ENCODE results near the gene PRDM13.
"Not testable (repeated sequence)": the region's sequence is repeated elsewhere in the genome, so short reads cannot be mapped to it uniquely, and the experiment has no call there.

PRDM13 gene

DNA sequence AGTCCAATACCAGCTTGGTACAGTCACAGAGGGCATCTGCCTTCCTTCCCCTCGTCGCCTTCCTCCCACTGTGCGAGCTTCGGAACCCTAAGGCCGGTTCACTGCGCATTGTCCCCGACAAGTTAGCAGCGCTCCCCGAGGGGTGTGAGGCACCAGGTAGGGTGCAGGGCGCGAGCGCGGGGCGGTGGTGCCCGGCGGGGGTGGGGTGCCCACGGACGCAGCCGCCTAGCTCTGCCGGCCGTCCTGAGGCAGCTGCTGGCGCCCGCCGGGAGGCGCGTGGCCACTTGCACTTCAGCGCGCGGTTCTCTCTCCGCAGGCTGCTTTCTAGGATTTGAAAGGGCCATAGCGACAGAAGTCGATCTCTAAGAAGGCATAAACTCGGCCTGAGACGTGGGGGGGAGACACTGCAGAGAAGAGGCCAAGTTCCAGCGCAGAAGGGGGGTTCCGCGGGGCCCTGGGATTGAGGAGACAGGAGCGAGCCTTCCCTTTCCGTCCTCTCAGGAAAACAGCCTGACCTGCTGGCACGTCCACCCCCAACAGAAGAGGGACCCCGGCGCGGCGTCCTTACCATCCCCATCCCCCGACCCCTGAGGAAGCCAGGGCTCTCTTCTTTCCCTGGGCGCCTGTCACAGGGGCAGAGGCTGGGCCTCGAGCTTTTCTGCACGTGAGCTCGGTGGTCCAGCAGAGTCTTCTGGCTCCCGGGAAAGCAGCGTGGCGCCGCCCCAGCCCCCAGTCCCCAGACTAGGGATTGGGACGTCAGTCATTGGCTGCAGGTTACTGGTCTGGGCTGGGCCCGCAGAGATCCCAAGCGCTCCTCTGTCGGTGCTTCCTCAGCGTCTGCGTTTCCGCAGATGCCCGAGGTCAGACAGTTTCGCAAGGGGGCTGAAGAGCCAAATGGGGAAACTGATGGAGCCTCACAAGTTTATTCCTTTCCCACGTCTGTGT is 15.6 kb upstream of the PRDM13 start:
- no peak for DNase-seq (ENCODE audit: insufficient read length, low spot score)
- TF ChIP-seq CTCF (IDR thresholded peaks at IDR 0.05; ENCODE audit: insufficient read depth, missing control alignments), result no peak
- FAIRE-seq, result no peak

DNA sequence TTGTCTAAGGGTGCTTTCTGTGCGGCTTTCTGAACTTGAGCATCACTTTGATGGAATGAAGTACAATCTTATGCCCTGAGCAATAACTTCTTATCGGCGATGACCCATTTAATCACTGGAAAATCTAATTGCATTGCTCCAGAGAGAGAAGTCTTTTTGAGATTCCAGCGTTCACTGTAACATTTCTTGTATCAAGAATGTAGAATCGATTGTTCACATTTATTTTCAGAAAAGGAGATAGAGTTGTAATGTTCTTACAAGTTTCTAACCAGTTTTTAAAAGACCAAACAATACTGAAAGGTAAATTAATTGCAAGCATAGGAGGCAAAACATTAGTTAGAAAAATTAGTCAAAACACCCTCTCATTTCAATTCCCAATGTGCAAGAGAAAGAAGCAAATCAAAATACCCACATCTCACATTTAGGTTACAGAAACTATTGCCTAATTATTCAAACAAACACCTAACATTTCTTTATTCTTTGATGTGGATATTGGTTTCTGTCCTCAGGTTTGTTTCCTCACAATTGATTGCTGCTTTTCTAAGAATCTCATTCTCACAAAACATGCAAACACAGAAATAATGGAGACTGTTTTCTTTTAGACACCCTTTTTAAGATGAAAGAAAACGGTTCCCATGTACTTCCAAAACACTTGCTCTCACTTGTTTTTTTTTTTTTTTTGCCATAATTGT is 14.8 kb upstream of the PRDM13 start:
- DNase-seq (ENCODE audit: insufficient read length, low spot score) (no peak), FAIRE-seq (no peak)
- TF ChIP-seq CTCF (IDR thresholded peaks at IDR 0.05; ENCODE audit: insufficient read depth, missing control alignments), result no peak

DNA sequence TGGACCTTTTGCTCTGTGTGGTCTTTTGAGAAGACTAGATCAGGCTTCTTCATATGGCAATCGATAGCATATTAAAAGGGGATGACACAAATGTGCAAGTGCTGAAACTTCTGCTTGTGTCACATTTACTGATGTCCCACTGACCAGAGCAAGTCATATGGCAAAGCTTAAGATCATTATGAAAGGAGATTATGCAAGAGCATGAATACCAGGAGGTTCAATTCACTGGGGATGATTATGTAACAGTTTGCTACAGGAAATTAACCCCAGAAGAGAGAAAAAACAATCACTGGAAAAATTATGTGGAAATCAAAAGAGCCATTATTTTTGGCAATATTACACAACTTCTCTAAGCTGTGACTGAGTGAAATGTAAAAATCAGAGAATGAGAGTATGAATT is 13.7 kb upstream of the PRDM13 start:
- FAIRE-seq (peak; percentile 53), DNase-seq (ENCODE audit: insufficient read length, low spot score) (no peak)
- no peak for TF ChIP-seq CTCF (IDR thresholded peaks at IDR 0.05; ENCODE audit: insufficient read depth, missing control alignments)

- not testable (repeated sequence) for FAIRE-seq; DNase-seq (ENCODE audit: insufficient read length, low spot score)
Measured at GRCh38 chr6:99594696-99595095, 11.9 kb upstream of the PRDM13 start.

DNA sequence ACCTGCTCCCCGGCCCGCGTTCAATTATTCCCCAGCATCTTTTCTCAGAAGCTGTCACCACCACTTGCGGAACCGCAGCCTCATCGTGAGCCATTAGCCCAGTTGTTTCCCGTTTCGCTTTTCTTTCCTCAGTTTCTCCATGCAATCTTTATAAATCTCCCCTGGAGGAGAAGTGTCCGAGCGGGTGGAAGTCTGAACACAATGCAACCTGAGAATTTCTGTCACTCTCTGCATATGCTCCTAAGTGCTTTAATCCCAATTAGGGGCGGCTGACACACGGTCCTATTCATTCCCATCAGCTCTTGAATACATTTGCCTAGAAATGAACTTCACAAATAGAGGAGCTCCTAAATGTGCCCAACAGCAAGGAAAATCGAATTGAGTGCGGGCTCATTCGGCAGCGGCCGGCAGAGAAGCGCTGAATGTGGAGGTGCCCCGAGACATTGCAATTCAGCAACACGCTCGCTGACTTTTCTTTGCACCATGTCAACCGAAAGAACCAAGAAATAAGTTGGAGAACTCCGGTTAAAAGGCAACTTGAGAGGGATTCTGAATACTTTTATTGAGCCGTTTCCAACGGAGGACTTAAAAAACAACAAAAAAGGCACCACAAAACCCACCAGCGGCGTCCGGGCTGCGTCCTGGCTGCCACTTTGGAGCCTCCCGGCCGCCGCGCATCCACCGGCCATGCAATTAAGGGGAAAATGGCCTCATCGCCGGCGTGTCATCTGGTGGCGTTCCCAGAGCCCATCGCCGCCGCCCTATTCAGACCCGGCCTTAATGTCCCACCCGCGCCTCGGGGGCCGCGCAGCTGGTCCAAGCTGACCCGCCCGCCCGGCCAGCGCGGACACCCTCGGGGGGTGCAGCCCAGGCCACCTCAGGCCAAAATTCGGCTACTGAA is 3.9 kb upstream of the PRDM13 start:
- no peak for TF ChIP-seq CTCF (IDR thresholded peaks at IDR 0.05; ENCODE audit: insufficient read depth, missing control alignments)
- no peak for DNase-seq (ENCODE audit: insufficient read length, low spot score)
- FAIRE-seq, result no peak

- FAIRE-seq, result no peak
- TF ChIP-seq CTCF (IDR thresholded peaks at IDR 0.05; ENCODE audit: insufficient read depth, missing control alignments), result no peak
- peak; percentile 47 for DNase-seq (ENCODE audit: insufficient read length, low spot score)
Measured at GRCh38 chr6:99603421-99604165, 3.0 kb upstream of the PRDM13 start.

Measured in D721Med (cell line).